Neuron (in vitro differentiated cells): ENCODE results near the gene TMEM221.

ENCODE experiments used
- H2AFZ ChIP-seq: one replicate; pipeline ENCODE4 v1.6.1; 2013; ENCODE audit warnings: low read depth, mild to moderate bottlenecking, inconsistent platforms, low read length, moderate library complexity
- H3K27me3 ChIP-seq: one replicate; pipeline ENCODE4 v1.6.1; 2013; ENCODE audit warnings: low read length; ENCODE audit not compliant: insufficient read depth
- H3K36me3 ChIP-seq: one replicate; pipeline ENCODE4 v1.6.1; 2013; ENCODE audit warnings: low read length; ENCODE audit not compliant: insufficient read depth
- H3K4me1 ChIP-seq: one replicate; pipeline ENCODE4 v1.6.1; 2013; ENCODE audit warnings: low read length; ENCODE audit not compliant: insufficient read depth
- H3K4me3 ChIP-seq: 2 replicates; pipeline ENCODE4 v1.5.1; 2013; ENCODE audit warnings: mild to moderate bottlenecking, low read length, moderate library complexity
- H3K9me3 ChIP-seq: one replicate; pipeline ENCODE4 v1.6.1; 2013; ENCODE audit warnings: low read length

The TMEM221 gene

DNA sequence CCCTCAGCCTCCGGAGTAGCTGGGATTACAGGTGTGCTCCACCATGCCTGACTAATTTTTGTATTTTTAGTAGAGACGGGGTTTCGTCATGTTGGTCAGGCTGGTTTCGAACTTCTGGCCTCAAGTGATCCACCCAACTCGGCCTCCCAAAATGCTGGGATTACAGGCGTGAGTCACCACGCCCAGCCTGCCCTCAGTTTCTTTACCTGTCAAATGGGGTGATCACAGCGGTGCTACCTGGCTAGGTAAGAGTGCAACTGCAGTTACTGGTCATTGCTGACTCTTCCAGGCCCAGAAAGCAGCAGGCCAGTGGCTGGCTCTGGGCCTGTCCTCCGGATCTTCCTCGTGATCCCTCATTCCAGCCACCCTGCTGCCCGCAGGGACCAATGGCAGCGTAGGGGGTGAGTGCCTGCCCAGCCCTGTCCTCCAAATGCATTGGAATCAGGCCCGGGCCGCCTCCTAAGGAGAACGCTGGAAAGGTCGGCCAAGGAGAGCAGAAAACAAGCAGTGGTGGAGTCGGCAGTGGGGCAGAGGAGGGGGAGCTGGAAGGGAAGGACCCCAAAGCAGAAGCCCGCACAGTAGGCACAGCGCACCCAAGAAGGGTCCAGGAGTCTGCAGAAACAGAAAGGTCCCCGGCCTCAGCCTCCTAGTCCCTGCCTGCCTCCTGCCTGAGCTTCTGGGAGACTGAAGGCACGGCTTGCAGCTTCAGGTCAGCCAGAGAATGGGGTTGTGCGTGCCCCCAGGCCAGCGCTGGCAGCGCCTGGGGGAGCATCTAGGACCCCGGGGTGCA is 20.0 kb upstream of the TMEM221 start:
- H3K9me3 ChIP-seq, result no peaks in the 10 kb centered on the region
- H3K4me1 ChIP-seq, result peaks cover 19% of the 10 kb centered on the region
- no peaks in the 10 kb centered on the region for H3K36me3 ChIP-seq
- peak overlapping the region; percentile 69 for H2AFZ ChIP-seq
- peaks cover 9% of the 10 kb centered on the region for H3K27me3 ChIP-seq
- peak overlapping the region; percentile 66 for H3K4me3 ChIP-seq

DNA sequence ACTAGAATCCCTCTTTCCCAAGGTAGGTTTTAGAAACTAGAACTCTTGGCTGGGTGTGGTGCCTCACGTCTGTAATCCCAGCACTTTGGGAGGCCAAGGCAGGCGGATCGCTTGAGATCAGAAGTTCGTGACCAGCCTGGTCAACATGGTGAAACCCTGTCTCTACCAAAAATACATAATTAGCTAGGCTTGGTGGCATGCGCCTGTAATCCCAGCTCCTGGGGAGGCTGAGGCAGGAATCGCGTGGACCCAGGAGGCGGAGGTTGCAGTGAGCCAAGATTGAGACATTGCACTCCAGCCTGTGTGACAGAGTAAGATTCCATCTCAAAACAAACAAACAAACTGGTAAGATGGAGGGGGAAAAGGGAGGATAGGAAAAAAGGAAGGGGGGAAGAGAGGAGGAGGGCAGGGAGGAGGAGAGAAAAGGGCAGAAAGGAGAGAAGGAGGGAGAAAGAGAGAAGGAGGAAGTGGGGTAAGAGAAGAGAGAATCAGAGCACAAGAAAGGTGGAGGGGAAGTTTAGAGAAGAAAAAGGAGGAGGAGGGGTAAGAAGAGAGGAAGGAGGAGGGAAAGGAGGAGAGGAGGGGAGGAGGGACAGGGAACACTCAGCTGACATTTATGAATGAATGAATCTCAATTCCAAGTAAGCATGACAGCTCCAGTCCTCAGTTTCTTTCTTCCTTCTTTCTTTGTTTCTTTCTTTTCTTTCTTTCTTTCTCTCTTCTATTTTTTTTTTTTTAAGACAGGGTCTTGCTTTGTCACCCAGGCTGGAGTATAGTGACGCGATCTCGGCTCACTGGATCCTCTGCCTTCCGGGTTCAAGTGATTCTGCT is 19.2 kb upstream of the TMEM221 start:
- Histone ChIP-seq H3K36me3 (no peaks in the 10 kb centered on the region), H3K9me3 (no peaks in the 10 kb centered on the region), H3K27me3 (peaks cover 9% of the 10 kb centered on the region), H2AFZ (no peak overlapping the region), H3K4me1 (peaks cover 19% of the 10 kb centered on the region), H3K4me3 (no peak overlapping the region)

DNA sequence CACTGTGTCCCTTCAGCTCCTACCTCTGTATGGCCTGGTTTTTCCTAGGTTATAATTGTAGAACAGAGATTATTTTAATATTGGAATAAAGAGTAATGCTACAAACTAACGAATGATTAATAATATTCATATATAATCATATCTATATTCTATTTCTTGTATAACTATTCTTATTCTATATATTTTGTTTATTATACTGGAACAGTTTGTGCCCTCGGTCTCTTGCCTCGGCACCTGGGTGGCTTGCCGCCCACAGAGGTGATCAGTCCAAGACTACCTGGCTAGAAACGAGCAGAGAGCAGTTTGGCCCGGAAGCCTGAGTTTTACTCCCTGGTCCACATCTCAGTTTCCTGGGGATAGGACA is 18.0 kb upstream of the TMEM221 start:
- Histone ChIP-seq H3K27me3 (peaks cover 9% of the 10 kb centered on the region), H3K4me3 (no peak overlapping the region), H3K9me3 (no peaks in the 10 kb centered on the region), H2AFZ (no peak overlapping the region), H3K4me1 (peaks cover 16% of the 10 kb centered on the region), H3K36me3 (no peaks in the 10 kb centered on the region)

DNA sequence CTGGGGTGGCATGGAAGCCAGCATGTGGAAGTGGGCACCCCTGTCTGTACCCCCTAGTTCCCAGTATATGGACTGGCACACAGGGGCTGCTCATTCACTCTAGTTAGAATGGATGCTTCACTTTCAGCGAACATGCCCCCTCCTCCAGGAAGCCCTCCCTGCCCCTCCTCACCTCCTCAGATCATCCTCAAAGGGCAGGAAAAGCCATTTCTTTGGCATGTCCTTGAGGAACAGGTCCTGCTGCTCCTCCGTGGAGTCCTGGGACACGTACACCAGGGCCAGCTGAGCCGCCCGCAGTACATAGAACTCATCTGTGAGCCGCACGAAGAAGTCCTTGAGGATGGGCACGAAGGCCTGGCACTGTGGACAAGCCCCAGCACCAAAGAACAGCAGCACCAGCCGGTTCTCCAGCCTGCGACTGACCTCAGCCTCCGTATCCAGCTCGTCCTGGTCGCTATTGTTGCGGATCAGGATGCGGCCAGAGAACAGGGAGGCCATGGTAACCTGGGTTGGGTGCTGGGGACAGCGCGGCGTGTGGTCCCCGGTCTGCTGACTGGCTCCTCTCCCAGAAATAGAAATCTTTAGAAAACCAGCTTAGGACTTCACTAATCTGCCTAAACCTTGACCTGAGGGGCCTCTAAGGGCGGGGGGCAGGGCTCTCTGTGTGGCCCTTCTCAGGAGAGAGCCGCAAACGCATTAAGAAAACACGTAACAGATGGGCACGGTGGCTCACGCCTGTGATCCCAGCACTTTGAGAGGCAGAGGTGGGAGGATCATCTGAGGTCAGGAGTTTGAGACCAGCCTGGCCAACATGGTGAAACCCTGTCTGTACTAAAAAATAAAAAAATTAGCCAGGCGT is 12.1 kb upstream of the TMEM221 start, which contains the start of gene NXNL1:
TSS of gene NXNL1 (minus strand) at position 555 of the 859 bp plus-strand sequence. CDS start at position 498, 57 bp downstream.
- H3K4me1 ChIP-seq, result no peaks in the 10 kb centered on the region
- H3K27me3 ChIP-seq, result peaks cover 20% of the 10 kb centered on the region
- H2AFZ ChIP-seq, result no peak within 1 kb of the TSS
- H3K36me3 ChIP-seq, result no peaks in the 10 kb centered on the region
- no peaks in the 10 kb centered on the region for H3K9me3 ChIP-seq
- H3K4me3 ChIP-seq, result no peak within 1 kb of the TSS

DNA sequence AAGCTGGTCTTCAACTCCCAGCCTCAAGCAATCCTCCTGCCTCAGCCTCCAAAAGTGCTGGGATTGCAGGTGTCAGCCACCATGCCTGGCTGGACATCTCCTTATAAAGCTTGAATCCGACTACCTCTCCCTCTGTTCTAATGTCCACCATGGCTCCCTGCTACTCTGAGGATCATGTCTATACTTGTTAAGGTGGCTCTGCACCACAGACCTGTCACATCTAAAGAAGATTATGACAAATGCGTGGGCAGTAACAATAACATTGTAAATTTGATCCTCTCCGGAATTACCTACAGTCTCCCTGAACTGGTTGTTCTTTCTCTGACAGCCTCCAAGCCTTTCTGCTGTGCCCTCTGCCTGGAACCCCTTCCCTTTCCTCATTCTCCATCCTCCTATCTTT is 10.5 kb upstream of the TMEM221 start:
- H3K4me1 ChIP-seq, result peaks cover 5% of the 10 kb centered on the region
- no peaks in the 10 kb centered on the region for H3K36me3 ChIP-seq
- no peaks in the 10 kb centered on the region for H3K9me3 ChIP-seq
- H2AFZ ChIP-seq, result no peak overlapping the region
- peaks cover 25% of the 10 kb centered on the region for H3K27me3 ChIP-seq
- H3K4me3 ChIP-seq, result no peak overlapping the region

DNA sequence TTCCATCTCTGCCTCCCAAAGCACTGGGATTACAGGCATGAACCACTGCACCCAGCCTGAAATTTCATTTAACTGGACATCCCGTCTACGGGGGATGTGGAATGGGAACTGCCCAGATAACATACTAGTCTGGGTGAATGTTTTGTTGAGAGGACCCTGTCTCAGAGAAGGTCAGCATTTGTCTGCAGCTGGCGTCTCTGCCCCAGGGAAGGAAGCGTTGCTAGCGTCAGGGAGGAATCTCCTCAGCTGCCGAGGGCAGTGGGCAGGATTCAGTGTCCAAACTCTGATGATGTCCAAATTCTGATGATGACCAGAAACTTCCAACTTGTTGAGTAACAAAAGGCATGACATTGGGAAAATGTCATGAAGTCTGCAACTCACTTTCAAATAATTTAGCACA is 9.1 kb upstream of the TMEM221 start:
- peaks cover 25% of the 10 kb centered on the region for H3K27me3 ChIP-seq
- peaks cover 5% of the 10 kb centered on the region for H3K4me1 ChIP-seq
- no peak overlapping the region for H2AFZ ChIP-seq
- H3K4me3 ChIP-seq, result no peak overlapping the region
- H3K9me3 ChIP-seq, result no peaks in the 10 kb centered on the region
- H3K36me3 ChIP-seq, result no peaks in the 10 kb centered on the region

DNA sequence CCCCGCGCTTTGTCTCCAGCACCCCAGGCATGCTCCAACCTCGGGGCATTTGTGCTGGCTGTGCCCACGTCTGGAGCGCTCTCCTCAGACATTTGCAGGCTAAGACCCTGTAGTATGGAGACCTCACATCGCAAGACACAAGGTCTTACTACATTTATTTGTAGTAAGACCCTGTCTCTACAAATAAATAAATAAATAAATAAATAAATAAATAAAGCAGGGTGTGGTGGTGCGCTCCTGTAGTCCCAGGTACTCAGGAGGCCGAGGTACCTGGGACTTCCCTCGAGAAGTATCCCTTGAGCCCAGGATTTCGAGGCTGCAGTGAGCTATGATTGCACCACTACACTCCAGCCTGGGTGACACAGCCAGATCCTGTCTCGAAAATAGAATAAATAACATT is 7.7 kb upstream of the TMEM221 start:
- Histone ChIP-seq H2AFZ (no peak overlapping the region), H3K36me3 (no peaks in the 10 kb centered on the region), H3K4me1 (peaks cover 5% of the 10 kb centered on the region), H3K9me3 (no peaks in the 10 kb centered on the region), H3K4me3 (no peak overlapping the region), H3K27me3 (peaks cover 25% of the 10 kb centered on the region)

DNA sequence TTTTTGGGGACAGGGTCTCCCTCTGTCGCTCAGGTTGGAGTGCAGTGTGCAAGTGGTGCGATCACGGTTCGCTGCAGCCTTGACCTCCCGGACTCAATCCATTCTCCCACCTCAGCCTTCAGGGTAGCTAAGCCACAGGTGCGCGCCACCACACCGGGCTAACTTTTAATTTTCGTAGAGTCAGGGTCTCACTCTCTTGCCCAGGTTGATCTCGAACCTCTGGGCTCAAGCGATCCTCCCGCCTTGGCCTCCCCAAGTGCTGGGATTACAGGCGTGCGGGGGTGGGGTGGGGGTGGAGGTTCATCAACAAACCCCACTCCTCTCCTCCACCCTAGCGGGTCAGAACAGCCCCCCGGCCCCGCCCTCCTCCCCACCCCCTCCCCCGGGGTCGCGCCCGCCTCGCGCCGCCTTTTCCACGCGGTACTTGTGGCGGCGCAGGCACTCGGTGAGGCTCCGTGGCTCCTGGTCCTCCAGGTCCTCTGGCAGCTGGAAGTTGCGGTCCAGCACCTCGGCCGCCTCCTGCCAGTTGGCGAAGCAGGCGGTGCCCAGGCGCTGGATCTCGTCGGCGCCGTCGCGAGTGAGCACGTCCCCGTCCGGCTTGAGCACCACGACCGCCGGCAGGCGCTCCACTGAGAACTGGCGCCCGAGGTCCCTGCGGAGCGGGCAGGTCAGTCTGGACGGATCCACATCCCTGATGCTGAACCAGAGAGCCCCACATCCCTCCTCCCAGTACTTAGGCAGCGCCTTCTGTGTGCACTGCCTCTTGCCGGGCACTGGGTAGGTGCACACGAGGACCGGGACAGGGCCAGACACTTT is 7.0 kb upstream of the TMEM221 start:
- Histone ChIP-seq H3K4me1 (peaks cover 5% of the 10 kb centered on the region), H3K4me3 (no peak overlapping the region), H3K36me3 (no peaks in the 10 kb centered on the region), H3K9me3 (no peaks in the 10 kb centered on the region), H3K27me3 (peaks cover 25% of the 10 kb centered on the region), H2AFZ (no peak overlapping the region)

DNA sequence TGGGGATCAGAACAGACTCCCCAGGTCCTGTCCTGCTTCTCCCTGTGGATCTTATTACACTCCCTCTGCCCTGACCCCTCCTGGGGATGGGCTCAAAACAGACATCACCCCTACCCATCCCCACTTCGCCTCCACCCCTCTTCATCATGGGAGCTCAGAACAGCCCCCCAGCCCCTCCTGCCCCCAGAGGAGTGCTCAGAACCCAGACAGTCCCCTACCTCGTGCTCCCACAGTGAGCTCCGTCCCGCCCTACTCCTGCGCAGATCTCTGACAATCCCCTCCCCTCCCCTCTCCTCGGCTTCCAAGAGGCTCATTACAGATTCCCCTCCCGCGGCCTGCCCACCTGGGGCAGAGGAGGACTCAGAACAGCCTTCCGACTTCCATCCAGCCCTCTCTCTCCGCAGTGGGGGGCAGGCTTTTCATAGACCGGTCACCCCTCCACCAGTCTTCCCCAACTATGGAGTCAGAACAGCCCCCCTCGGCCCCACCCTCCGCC is 6.2 kb upstream of the TMEM221 start:
- peaks cover 25% of the 10 kb centered on the region for H3K27me3 ChIP-seq
- peaks cover 5% of the 10 kb centered on the region for H3K4me1 ChIP-seq
- no peaks in the 10 kb centered on the region for H3K36me3 ChIP-seq
- peaks cover 3% of the 10 kb centered on the region for H3K9me3 ChIP-seq
- H2AFZ ChIP-seq, result no peak overlapping the region
- H3K4me3 ChIP-seq, result no peak overlapping the region

DNA sequence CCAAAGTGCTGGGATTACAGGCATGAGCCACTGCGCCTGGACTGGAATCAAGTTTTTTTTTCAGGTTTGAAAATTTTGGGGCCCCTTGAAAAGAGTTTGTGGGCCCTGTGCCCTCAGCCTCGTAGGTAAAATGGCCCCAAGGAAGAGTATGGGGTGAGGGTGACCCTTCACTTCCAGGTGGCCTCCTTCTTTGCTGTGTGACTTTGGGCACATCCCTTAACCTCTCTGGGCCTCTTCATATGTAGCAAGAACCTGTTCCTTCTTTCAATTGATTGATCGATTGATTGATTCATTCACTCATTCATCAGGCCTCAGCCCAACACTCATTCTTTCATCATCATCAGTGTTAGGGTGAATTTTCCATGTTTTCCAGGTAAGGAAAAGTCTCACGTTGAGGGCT is 3.4 kb upstream of the TMEM221 start:
- H3K9me3 ChIP-seq, result peaks cover 3% of the 10 kb centered on the region
- H3K4me1 ChIP-seq, result peaks cover 11% of the 10 kb centered on the region
- no peaks in the 10 kb centered on the region for H3K36me3 ChIP-seq
- peaks cover 19% of the 10 kb centered on the region for H3K27me3 ChIP-seq
- no peak overlapping the region for H2AFZ ChIP-seq
- no peak overlapping the region for H3K4me3 ChIP-seq

DNA sequence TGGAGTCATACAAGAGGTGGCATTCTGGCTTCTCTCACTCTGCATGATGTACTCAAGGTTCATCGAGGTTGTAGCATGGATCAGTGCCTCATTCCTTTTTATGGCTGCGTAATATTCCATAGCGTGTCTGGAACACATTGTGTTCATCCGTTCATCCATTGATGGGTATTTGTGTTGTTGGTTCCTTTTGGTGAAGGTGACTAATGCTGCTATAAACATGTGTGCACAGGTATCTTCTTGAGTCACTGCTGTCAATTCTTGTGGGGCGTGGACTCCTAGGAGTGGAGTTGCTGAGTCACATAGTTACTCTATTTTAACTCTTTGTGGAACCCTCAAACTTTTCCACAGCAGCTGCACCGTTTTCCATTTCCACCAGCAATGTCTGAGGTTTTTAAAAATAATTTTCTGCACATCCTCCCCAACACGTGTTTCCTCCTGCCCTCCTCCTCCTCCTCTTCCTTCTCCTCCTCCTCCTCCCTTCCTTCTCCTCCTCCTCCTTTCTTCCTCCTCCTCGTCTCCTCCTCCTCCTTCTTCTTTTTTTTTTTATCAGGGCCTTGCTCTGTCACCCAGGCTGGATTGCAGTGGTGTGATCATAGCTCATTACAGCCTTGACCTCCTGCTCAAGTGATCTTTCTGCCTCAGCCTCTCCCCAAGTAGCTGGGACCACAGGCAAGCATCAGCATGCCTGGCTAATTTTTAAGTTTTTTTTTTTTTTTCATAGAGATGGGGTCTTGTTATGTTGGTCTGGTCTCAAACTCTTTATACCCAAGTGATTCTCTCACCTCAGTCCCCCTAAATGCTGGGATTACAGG is 2.0 kb upstream of the TMEM221 start:
- Histone ChIP-seq H3K36me3 (no peaks in the 10 kb centered on the region), H3K4me1 (peaks cover 11% of the 10 kb centered on the region), H3K9me3 (peaks cover 3% of the 10 kb centered on the region), H3K4me3 (no peak overlapping the region), H2AFZ (no peak overlapping the region), H3K27me3 (peaks cover 9% of the 10 kb centered on the region)
